GM19328 (cell line): ENCODE results near the gene FAM227B.
"Not testable (repeated sequence)": the region's sequence is repeated elsewhere in the genome, so short reads cannot be mapped to it uniquely, and the experiment has no call there.

ENCODE experiments used
- ATAC-seq: cut with Tn5 transposase; IDR thresholded peaks from one replicate; pipeline ENCODE4 v1.9.1; 2021; ENCODE audit warnings: mild to moderate bottlenecking, moderate library complexity; ENCODE audit not compliant: unreplicated experiment

Gene FAM227B

GRCh38 chr15:49495993-49496753 lies 124.4 kb downstream of the FAM227B start:
- ATAC-seq, result no peak

DNA sequence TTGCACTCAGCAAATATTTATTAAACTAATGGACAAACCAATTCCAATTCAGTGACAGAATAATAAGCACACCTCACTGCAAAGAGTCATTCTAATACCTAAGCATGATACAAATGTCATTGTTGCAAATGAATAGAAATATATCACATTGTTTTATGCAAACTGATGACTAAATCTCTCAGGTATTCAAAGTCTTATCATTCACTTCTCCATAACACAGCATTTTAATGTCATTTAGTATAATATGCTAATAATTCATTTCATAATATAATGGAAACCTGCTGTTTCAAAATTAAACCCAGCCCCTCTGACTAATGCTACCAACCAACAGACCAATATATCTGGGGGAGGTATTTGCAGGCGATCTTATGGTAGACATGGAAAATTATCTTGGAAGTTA lies 125.8 kb downstream of the FAM227B start:
- no peak for ATAC-seq

GRCh38 chr15:49492830-49493229 lies 127.8 kb downstream of the FAM227B start:
- no peak for ATAC-seq

DNA sequence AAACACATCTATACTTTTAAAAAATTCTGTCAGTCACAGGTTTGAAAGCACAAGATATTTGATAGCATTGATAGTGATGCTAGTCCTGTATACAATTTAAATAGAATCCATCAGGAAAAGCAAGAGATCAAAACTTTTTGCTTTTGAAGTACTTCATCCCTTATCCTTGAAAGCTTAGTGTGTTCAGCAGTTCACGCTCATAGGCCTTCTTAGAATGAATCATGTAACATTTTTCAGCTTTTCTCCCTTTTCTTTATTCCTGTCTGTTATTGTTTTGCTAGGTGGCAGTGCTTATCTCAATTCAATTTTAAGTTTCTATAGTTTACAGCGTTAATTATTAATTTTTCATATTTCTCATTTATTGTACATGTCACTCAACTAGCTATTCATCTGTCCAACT lies 128.5 kb downstream of the FAM227B start:
- no peak for ATAC-seq

DNA sequence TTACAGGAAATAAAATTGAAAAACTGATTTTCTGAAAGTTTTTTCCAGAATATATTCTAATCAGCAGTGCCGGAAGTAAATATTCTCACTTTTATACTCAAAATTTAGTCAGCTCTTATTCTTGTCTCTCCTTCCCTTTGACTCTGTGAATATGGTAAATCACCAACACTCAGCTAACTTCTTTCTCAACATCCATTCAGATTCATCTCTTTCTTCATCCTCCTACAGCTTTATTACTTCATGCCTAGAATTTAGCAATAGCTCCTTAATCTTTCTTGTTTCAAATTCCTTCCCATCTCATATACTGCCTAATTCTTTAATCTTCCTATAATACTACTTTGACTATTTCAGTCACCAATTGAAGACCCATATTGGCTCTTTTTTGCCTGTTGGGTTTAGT lies 129.7 kb downstream of the FAM227B start:
- no peak for ATAC-seq

DNA sequence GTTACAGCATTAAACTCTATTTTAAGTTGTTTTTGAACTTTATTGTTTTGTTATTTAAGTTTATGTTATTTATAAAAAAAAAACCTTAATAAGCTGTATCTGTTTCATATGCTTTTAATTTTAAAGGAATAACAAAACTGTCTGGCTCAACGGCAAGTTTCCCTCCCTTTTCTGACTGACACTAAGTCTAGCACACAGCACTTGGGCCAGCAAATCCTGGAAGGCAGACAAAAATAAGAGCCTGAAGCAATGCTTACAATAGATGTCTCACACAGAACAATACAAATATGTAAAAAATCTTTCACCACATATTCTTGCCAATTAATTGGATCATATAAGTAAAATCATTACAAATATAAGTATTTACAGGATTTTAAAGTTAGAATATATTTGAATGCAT lies 135.2 kb downstream of the FAM227B start:
- ATAC-seq, result not testable (repeated sequence)

- ATAC-seq, result not testable (repeated sequence)
These were observed 141.6 kb downstream of the FAM227B start for GRCh38 chr15:49478982-49479381.

DNA sequence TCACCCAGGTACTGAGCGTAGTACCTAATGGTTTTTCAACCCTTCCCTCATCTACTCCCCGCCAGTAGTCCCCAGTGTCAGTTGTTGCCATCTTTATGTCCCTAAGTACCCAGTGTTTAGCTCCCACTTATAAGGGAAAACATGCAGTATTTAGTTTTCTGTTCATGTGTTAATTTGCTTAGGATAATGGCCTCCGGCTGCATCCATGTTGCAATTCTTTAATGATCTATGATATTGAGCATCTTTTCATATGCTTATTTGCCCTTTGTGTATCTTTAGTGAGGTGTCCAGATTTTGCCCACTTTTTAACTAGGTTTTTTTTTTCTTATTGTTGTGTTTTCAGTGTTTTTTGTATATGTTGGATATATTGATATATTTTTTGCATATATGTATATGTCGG lies 142.6 kb downstream of the FAM227B start:
- ATAC-seq, result not testable (repeated sequence)

DNA sequence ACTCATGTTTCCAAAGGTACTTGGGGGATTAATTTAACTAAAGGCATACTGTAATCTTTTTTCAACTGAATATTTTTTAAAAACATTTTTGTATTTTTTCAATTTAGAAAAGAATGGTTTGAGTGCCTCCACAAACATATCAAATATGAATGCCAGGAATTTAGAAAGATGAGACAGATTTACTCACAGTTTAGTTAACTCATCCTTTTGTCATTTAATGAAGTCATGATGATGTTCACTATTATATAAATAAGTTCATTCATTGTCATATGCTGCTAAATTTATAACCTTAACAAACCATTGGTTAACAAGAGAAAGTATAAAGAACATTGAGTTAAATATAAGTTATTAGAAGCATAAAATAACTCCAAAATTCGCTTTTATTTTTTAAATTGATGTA lies 147.6 kb downstream of the FAM227B start:
- ATAC-seq, result no peak

GRCh38 chr15:49472338-49472737 lies 148.3 kb downstream of the FAM227B start:
- no peak for ATAC-seq

DNA sequence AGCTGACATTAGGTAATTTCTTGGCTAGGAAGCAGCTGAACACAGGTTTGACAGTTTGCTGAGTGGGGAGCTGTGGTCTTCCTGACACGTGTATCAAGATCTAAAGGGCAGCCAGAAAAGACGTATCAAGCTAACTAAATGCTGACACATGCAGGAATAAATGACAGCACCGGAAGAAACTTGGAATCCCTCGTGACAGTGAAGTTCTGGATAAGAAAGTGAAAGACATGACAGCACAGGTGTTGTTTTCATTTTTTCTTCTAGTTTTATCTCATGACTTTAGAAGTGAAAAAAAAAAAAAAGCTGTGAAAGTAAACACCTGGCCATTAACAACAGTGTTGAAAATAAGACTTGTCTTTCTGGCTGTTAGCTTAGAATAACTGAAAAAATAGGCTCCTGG lies 148.9 kb downstream of the FAM227B start:
- ATAC-seq, result no peak

GRCh38 chr15:49471248-49471647 lies 149.4 kb downstream of the FAM227B start:
- not testable (repeated sequence) for ATAC-seq

DNA sequence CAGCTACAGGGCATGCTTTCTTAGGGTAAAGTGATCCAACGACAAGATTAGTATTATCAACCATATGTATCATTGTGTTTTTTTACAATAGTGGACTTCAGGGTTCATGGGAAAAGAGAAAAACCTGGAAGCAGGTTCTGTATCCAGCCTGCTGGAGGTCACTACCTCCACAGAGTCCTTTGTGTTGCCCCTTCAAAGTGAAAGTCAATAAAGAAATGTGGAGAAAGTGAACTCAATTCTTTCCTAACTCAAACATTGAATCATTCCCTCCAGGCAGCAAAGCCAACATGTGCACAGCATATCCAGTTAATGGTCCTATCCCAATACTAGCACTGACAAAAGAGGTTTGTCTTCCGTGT lies 152.2 kb downstream of the FAM227B start:
- ATAC-seq, result no peak

DNA sequence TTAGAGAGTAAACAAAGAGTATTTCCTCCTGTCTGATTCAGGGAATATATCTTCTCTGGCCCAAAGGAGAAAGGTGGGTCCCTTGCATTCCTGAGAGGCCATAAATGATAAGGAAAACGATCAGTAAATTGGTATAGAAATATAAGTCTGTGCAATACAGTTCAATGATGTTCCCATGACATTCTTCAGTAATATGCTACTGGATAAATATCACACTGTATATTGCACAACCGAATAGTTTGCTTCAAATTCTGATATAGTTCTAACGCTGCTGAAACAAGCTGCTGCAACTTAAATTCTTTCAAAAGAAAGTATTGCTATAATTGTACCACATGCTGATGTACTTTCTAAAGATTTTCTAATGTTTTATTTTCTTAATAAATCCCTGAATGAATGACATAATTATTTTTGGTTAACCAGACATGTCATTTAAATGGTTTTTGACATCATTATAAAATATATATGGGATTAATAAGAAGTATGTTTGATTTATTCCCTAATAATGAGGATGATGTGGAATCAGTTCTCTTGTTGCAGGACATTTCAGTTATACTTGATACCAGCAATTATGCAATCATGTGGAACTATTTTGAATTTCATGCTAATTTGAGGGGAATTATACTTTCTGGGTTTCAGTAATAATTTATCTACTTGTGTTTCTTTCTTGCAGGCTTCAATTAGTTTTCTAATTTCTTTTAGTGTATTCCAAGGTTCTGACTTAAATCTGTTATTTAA lies 152.7 kb downstream of the FAM227B start:
- no peak for ATAC-seq

GRCh38 chr15:49466119-49466518 lies 154.5 kb downstream of the FAM227B start:
- no peak for ATAC-seq

GRCh38 chr15:49464522-49464921 lies 156.1 kb downstream of the FAM227B start:
- no peak for ATAC-seq

DNA sequence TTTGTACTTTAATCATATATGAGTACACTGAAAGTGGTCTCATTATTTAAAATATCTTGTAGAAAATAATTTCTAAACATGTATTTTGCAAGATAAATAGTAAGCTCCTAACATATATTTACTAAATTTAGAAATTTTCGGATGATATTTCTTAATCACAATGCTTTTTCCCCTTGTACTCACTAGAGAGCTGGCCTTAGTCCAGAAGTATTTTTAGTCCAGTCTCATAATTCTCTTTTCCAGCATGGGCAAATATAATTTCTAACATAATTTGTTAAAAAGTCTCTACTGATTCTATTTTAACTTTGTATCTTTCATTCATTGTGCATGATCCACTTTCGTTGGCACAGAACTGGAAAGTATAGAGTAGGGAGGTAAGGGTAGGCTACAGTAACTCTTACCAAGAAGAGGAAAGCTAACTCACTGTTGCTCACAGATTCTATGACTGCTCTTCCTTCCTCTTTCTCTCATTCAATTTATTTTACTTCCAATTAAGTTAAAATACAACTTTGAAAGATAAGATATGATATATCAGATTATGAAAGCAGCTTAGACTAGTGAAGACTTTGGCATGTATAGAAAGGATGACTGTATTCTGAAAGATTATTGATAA lies 158.3 kb downstream of the FAM227B start:
- no peak for ATAC-seq

GRCh38 chr15:49460411-49460941 lies 160.1 kb downstream of the FAM227B start:
- ATAC-seq, result no peak

- ATAC-seq, result no peak
These were observed 162.5 kb downstream of the FAM227B start for GRCh38 chr15:49458145-49458544.

- no peak for ATAC-seq
These were observed 164.5 kb downstream of the FAM227B start for GRCh38 chr15:49456166-49456565.

DNA sequence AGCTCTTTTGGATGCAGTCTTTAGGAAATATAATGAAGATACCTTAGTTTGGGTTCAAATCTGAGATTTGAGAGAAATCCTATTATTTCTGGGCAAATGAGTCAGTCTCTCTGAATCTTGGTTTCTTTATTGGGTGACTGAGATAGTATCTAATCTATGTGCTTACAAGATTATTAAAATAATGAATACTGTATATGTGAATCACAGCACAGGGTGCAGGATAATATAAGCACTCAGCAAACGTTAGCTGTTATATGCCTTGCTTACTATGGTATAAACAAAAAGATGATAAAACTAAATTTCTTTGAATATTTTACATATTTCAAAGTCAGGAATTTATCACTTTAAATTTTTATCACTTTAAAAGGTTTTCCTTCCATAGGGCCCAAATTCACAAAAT lies 168.0 kb downstream of the FAM227B start:
- no peak for ATAC-seq

GRCh38 chr15:49441816-49442215 lies 178.8 kb downstream of the FAM227B start:
- no peak for ATAC-seq
